ENCODE data around the gene NDUFS2. TPM values are rescaled to one million over a fixed set of nuclear protein-coding genes. Genes with fewer than 3 reads are reported as not detected.

The NDUFS2 gene
- total and polyA plus RNA-seq, 9 of the 15 experiments (the other 6 are each of a cell fraction or from before 2014, with no cell fraction given), result 70.0 to 176 (median 141) TPM

DNA sequence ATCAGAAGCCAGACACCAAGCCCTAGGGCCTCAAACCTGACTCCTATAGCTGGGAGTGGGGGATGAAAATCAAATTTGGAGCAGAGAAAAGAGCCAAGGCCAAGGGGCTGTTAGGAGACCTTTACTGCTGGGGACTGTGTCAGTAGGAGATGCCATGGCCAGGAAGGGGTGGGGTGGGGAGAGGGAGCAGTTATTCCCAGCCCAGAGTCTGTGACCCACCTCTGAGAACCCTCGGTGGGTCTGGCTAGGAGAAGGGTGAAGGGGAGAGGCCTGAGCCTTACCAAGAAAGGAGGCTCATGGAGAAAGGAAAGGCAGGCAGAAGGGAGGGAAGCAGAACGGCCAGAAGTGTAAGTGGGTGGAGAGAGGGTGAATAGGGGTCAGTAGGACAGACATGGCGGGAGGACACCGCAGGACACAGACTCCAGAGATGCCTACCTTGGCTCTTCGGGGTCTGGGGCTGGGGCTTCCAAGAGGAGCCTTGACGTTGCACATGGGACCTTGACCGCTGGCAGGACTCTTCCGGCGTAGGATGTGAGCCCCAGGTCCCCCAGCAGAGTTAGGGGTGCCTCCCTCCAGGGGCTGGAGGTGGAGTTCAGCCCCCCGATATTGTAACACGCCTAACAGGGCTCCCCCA, 4.5 kb upstream of the NDUFS2 start (continued):
- TF ChIP-seq, protein P1, sequence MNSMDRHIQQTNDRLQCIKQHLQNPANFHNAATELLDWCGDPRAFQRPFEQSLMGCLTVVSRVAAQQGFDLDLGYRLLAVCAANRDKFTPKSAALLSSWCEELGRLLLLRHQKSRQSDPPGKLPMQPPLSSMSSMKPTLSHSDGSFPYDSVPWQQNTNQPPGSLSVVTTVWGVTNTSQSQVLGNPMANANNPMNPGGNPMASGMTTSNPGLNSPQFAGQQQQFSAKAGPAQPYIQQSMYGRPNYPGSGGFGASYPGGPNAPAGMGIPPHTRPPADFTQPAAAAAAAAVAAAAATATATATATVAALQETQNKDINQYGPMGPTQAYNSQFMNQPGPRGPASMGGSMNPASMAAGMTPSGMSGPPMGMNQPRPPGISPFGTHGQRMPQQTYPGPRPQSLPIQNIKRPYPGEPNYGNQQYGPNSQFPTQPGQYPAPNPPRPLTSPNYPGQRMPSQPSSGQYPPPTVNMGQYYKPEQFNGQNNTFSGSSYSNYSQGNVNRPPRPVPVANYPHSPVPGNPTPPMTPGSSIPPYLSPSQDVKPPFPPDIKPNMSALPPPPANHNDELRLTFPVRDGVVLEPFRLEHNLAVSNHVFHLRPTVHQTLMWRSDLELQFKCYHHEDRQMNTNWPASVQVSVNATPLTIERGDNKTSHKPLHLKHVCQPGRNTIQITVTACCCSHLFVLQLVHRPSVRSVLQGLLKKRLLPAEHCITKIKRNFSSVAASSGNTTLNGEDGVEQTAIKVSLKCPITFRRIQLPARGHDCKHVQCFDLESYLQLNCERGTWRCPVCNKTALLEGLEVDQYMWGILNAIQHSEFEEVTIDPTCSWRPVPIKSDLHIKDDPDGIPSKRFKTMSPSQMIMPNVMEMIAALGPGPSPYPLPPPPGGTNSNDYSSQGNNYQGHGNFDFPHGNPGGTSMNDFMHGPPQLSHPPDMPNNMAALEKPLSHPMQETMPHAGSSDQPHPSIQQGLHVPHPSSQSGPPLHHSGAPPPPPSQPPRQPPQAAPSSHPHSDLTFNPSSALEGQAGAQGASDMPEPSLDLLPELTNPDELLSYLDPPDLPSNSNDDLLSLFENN (IDR thresholded peaks at IDR 0.05; ENCODE audit: low read depth in 2 of 2, low read length in 2 of 2), result no peak
- TF ChIP-seq JUN (IDR thresholded peaks at IDR 0.05; ENCODE audit: borderline replicate concordance, low read depth, low read length) (no peak), JUN (CRISPR knock-in tag; IDR thresholded peaks at IDR 0.05; ENCODE audit: borderline replicate concordance) (no peak), NCOA2 (IDR thresholded peaks at IDR 0.05; ENCODE audit: partially characterized antibody in 2 of 2) (no peak), KLF16 (IDR thresholded peaks at IDR 0.05) (no peak), NFXL1 (CRISPR knock-in tag; IDR thresholded peaks at IDR 0.05) (no peak), E2F3 (CRISPR knock-in tag; IDR thresholded peaks at IDR 0.05) (no peak)
